GM12878 (cell line): ENCODE results near the gene NACA.

Source experiments
- BACH1 ChIP-seq: fragments of 450-650 bp; IDR thresholded peaks from 2 replicates; pipeline ENCODE4 v1.6.1; 2017; ENCODE audit warnings: mild to moderate bottlenecking, borderline replicate concordance
- BRCA1 ChIP-seq: IDR thresholded peaks from 2 replicates; pipeline ENCODE4 v1.6.1; 2011; ENCODE audit warnings: low read depth, low read length, improper control_type of control experiment
- CBX3 ChIP-seq: fragments of 200-600 bp; sonication (generic); IDR thresholded peaks from 2 replicates; pipeline ENCODE4 v1.6.1; 2016; ENCODE audit warnings: low read depth, borderline replicate concordance
- CTCF ChIP-seq, 3 experiments: IDR thresholded peaks in 2 of 3; conservative IDR thresholded peaks in 1 of 3; 2 replicates each; pipeline ENCODE4 v1.5.1; 2011; ENCODE audit warnings: low read depth in 3 of 3, low read length in 3 of 3, mild to moderate bottlenecking in 3 of 3, control low read depth in 2 of 3, moderate library complexity in 2 of 3, inconsistent platforms in 1 of 3, mixed read lengths in 1 of 3; ENCODE audit not compliant: control insufficient read depth in 2 of 3, insufficient read depth in 1 of 3; ENCODE audit errors: extremely low read depth in 1 of 3
- HDGF ChIP-seq: fragments of 450-650 bp; IDR thresholded peaks from 2 replicates; pipeline ENCODE4 v1.6.1; 2016; ENCODE audit warnings: antibody characterized with exemption
- IKZF1 ChIP-seq: fragments of 450-650 bp; conservative IDR thresholded peaks from 2 replicates; pipeline ENCODE4 v1.6.1; 2017; ENCODE audit warnings: antibody characterized with exemption, mild to moderate bottlenecking
- MXI1 ChIP-seq: fragments of 150-350 bp; IDR thresholded peaks from 2 replicates; pipeline ENCODE4 v1.6.1; 2011; ENCODE audit warnings: low read depth, mild to moderate bottlenecking, inconsistent platforms, low read length, improper control_type of control experiment
- YY1 ChIP-seq: IDR thresholded peaks from 2 replicates; pipeline ENCODE4 v1.6.1; 2011; ENCODE audit warnings: low read depth, mild to moderate bottlenecking, low read length
- ZNF207 ChIP-seq: fragments of 450-650 bp; IDR thresholded peaks from 2 replicates; pipeline ENCODE4 v1.6.1; 2014; ENCODE audit warnings: antibody characterized with exemption, mild to moderate bottlenecking, borderline replicate concordance
- TF ChIP-seq, protein P1 (sequence below): IDR thresholded peaks from 2 replicates; pipeline ENCODE4 v1.6.1; 2011; ENCODE audit warnings: low read depth, low read length, improper control_type of control experiment, borderline replicate concordance
- TF ChIP-seq, protein P2 (sequence below): fragments of 450-650 bp; IDR thresholded peaks from 2 replicates; pipeline ENCODE4 v1.6.1; 2016; ENCODE audit warnings: mild to moderate bottlenecking
- TF ChIP-seq, protein P3 (sequence below): IDR thresholded peaks from 2 replicates; pipeline ENCODE4 v1.6.1; 2012; ENCODE audit warnings: low read depth, low read length, improper control_type of control experiment
- TF ChIP-seq, protein P4 (sequence below): IDR thresholded peaks from 2 replicates; pipeline ENCODE4 v1.6.1; 2012; ENCODE audit warnings: low read depth, low read length, improper control_type of control experiment

- TF ChIP-seq IKZF1 (no peak), HDGF (no peak), CTCF (IDR thresholded peaks at IDR 0.05 in 2 of 3, conservative IDR thresholded peaks at IDR 0.05 in 1 of 3; ENCODE audit: control insufficient read depth in 2 of 3, extremely low read depth in 1 of 3, insufficient read depth in 1 of 3, low read depth in 3 of 3, low read length in 3 of 3) (no peak), BRCA1 (no peak), MXI1 (no peak), BACH1 (no peak), YY1 (no peak), CBX3 (no peak), ZNF207 (no peak)
- TF ChIP-seq, protein P1, sequence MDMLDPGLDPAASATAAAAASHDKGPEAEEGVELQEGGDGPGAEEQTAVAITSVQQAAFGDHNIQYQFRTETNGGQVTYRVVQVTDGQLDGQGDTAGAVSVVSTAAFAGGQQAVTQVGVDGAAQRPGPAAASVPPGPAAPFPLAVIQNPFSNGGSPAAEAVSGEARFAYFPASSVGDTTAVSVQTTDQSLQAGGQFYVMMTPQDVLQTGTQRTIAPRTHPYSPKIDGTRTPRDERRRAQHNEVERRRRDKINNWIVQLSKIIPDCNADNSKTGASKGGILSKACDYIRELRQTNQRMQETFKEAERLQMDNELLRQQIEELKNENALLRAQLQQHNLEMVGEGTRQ, result no peak
- TF ChIP-seq, protein P2, sequence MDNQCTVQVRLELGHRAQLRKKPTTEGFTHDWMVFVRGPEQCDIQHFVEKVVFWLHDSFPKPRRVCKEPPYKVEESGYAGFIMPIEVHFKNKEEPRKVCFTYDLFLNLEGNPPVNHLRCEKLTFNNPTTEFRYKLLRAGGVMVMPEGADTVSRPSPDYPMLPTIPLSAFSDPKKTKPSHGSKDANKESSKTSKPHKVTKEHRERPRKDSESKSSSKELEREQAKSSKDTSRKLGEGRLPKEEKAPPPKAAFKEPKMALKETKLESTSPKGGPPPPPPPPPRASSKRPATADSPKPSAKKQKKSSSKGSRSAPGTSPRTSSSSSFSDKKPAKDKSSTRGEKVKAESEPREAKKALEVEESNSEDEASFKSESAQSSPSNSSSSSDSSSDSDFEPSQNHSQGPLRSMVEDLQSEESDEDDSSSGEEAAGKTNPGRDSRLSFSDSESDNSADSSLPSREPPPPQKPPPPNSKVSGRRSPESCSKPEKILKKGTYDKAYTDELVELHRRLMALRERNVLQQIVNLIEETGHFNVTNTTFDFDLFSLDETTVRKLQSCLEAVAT, result no peak
- TF ChIP-seq, protein P3, sequence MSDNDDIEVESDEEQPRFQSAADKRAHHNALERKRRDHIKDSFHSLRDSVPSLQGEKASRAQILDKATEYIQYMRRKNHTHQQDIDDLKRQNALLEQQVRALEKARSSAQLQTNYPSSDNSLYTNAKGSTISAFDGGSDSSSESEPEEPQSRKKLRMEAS, result no peak
- TF ChIP-seq, protein P4, sequence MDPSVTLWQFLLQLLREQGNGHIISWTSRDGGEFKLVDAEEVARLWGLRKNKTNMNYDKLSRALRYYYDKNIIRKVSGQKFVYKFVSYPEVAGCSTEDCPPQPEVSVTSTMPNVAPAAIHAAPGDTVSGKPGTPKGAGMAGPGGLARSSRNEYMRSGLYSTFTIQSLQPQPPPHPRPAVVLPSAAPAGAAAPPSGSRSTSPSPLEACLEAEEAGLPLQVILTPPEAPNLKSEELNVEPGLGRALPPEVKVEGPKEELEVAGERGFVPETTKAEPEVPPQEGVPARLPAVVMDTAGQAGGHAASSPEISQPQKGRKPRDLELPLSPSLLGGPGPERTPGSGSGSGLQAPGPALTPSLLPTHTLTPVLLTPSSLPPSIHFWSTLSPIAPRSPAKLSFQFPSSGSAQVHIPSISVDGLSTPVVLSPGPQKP, result no peak
These were observed 2.3 kb downstream of the NACA start for GRCh38 chr12:56722832-56723231.
